K562 (cell line): ENCODE measurements around the gene ALPK1. TPM values are rescaled to one million over a fixed set of nuclear protein-coding genes. Genes with fewer than 3 reads are reported as not detected.

Experiments
- ATAC-seq: fragments of 200-7000 bp; cut with Tn5 transposase; 3 replicates; pipeline ENCODE4 v1.9.1; 2020; ENCODE audit warnings: moderate library complexity
- BruUV-seq: library from RNA; stranded (reverse); fragments of 400-500 nt; replicated peaks from 2 replicates; lab custom pipeline; 2021; lab: Mats Ljungman, UMichigan
- CTCF ChIA-PET: fragments of 300-600 bp; formaldehyde crosslinking; extraction: SDS; loops from one replicate; lab custom pipeline; 2021; ENCODE audit warnings: low intra/inter-chr PET ratio; lab: Yijun Ruan, JAX
- POLR2A ChIA-PET: fragments of 300-600, 350-650 bp; sonication (Branson Sonifier 250); formaldehyde crosslinking; extraction: SDS; loops from one replicate; lab custom pipeline; 2021; ENCODE audit warnings: antibody characterized with exemption, inconsistent platforms; lab: Yijun Ruan, JAX
- DNase-seq, 4 experiments: peaks; one replicate each; pipeline versions ENCODE4 v3.0.0 to v3.0.0-alpha.2; 2011 to 2018; ENCODE audit warnings: low spot score in 3 of 4, mixed read lengths in 3 of 4; ENCODE audit errors: extremely low read depth in 1 of 4
- FAIRE-seq: peaks from 2 replicates; lab custom pipeline; 2011; peaks lifted over from hg19 to GRCh38; lab: Jason Lieb, UNC
- H2AFZ ChIP-seq: 2 replicates; pipeline ENCODE4 v1.6.0; 2011; ENCODE audit warnings: low read depth, low read length, control low read depth, inconsistent platforms
- H3K27ac ChIP-seq: fragments of 200-600 bp; 3 replicates; pipeline ENCODE4 v1.8.0; 2011; ENCODE audit warnings: low read depth, mild to moderate bottlenecking, control low read depth, inconsistent platforms, low read length, moderate library complexity, mixed read lengths; ENCODE audit errors: extremely low read depth
- H3K27me3 ChIP-seq, 2 experiments: fragments of 300-600 bp in 1 of 2; 2 replicates in 1 of 2; 3 replicates in 1 of 2; pipeline versions ENCODE4 v1.6.0 to v1.8.0; 2011; ENCODE audit warnings: inconsistent platforms in 2 of 2, low read length in 2 of 2, mild to moderate bottlenecking in 1 of 2, mixed read lengths in 1 of 2, moderate library complexity in 1 of 2; ENCODE audit not compliant: control insufficient read depth in 2 of 2, insufficient read depth in 2 of 2
- H3K36me3 ChIP-seq: fragments of 300-600 bp; 3 replicates; pipeline ENCODE4 v1.8.0; 2011; ENCODE audit warnings: mild to moderate bottlenecking, low read length, inconsistent platforms; ENCODE audit not compliant: control insufficient read depth, insufficient read depth
- H3K4me1 ChIP-seq, 2 experiments: fragments of 200-600 bp in 1 of 2; replicated peaks in 1 of 2; 2 replicates in 1 of 2; 3 replicates in 1 of 2; pipeline versions ENCODE4 v1.5.1 to v1.8.0; 2011; ENCODE audit warnings: inconsistent platforms in 2 of 2, low read length in 2 of 2, mild to moderate bottlenecking in 1 of 2, mixed read lengths in 1 of 2, moderate library complexity in 1 of 2; ENCODE audit not compliant: control insufficient read depth in 2 of 2, insufficient read depth in 2 of 2
- H3K4me2 ChIP-seq: 2 replicates; pipeline ENCODE4 v1.6.1; 2011; ENCODE audit warnings: low read length, control low read depth, inconsistent platforms, mixed read lengths; ENCODE audit not compliant: insufficient read depth
- H3K4me3 ChIP-seq: fragments of 200-600 bp; sonication (generic), shearing (Covaris generic); 2 replicates; pipeline ENCODE4 v1.5.1; 2016; ENCODE audit warnings: control low read depth, inconsistent platforms
- H3K79me2 ChIP-seq: fragments of 200-600 bp; 3 replicates; pipeline ENCODE4 v1.8.0; 2011; ENCODE audit warnings: low read length, inconsistent platforms; ENCODE audit not compliant: control insufficient read depth, insufficient read depth
- H3K9ac ChIP-seq, 2 experiments: 2 replicates each; pipeline versions ENCODE4 v1.6.0 to v1.6.1; 2011; ENCODE audit warnings: low read depth in 2 of 2, low read length in 2 of 2, control low read depth in 1 of 2, inconsistent platforms in 1 of 2, mild to moderate bottlenecking in 1 of 2, mixed read lengths in 1 of 2; ENCODE audit not compliant: insufficient read depth in 1 of 2
- H3K9me1 ChIP-seq: one replicate; pipeline ENCODE4 v1.6.0; 2011; ENCODE audit warnings: inconsistent platforms, mild to moderate bottlenecking, low read length, moderate library complexity; ENCODE audit not compliant: control insufficient read depth, insufficient read depth
- H3K9me3 ChIP-seq: replicated peaks from 2 replicates; pipeline ENCODE4 v1.5.1; 2011; ENCODE audit warnings: low read depth, low read length, inconsistent platforms; ENCODE audit not compliant: control insufficient read depth, insufficient read depth
- H4K20me1 ChIP-seq: replicated peaks from 2 replicates; pipeline ENCODE4 v1.6.1; 2011; ENCODE audit warnings: low read length, inconsistent platforms, mixed read lengths; ENCODE audit not compliant: control insufficient read depth, insufficient read depth
- CBFA2T2 ChIP-seq: fragments of 450-650 bp; conservative IDR thresholded peaks from 2 replicates; pipeline ENCODE4 v1.6.1; 2017; ENCODE audit warnings: mild to moderate bottlenecking
- CTBP1 ChIP-seq: fragments of 450-650 bp; IDR thresholded peaks from 2 replicates; pipeline ENCODE4 v1.6.1; 2016; ENCODE audit warnings: borderline replicate concordance
- MYC ChIP-seq, 2 experiments: fragments of 250-450 bp in 1 of 2; sonication (Bioruptor Pico) in 1 of 2; IDR thresholded peaks; 2 replicates each; pipeline versions ENCODE4 v1.5.1 to v1.6.1; 2012 to 2021; ENCODE audit warnings: low read depth in 2 of 2, borderline replicate concordance in 1 of 2, improper control_type of control experiment in 1 of 2, low read length in 1 of 2, mild to moderate bottlenecking in 1 of 2, moderate library complexity in 1 of 2
- PHF20 ChIP-seq: fragments of 450-650 bp; IDR thresholded peaks from 2 replicates; pipeline ENCODE4 v1.6.1; 2018; ENCODE audit not compliant: partially characterized antibody
- SMARCE1 ChIP-seq: fragments of 450-650 bp; IDR thresholded peaks from 2 replicates; pipeline ENCODE4 v1.7.1; 2016; ENCODE audit warnings: mild to moderate bottlenecking
- SPI1 ChIP-seq: IDR thresholded peaks from 2 replicates; pipeline ENCODE4 v1.6.1; 2011; ENCODE audit warnings: low read depth, low read length, control low read depth, borderline replicate concordance
- TARDBP ChIP-seq: fragments of 450-650 bp; IDR thresholded peaks from 2 replicates; pipeline ENCODE4 v1.6.1; 2016
- TCF3 ChIP-seq: sonication (generic); formaldehyde crosslinking; IDR thresholded peaks from 2 replicates; pipeline ENCODE4 v1.4.0; 2020; ENCODE audit warnings: mild to moderate bottlenecking, missing genetic modification reagents
- TOE1 ChIP-seq, 2 experiments: fragments of 450-650 bp in 1 of 2; sonication (generic) in 1 of 2; formaldehyde crosslinking in 1 of 2; IDR thresholded peaks; 2 replicates each; pipeline versions ENCODE4 v1.7.1 to v1.8.0; 2016 to 2022; ENCODE audit warnings: borderline replicate concordance in 2 of 2, mild to moderate bottlenecking in 2 of 2, antibody characterized with exemption in 1 of 2, inconsistent platforms in 1 of 2, low read depth in 1 of 2, missing genetic modification reagents in 1 of 2, moderate library complexity in 1 of 2
- ZNF184 ChIP-seq: sonication (generic); formaldehyde crosslinking; IDR thresholded peaks from 2 replicates; pipeline ENCODE4 v1.5.0; 2020; ENCODE audit warnings: missing genetic modification reagents
- ZNF274 ChIP-seq: IDR thresholded peaks from 2 replicates; pipeline ENCODE4 v1.6.1; 2011; ENCODE audit warnings: low read depth, mild to moderate bottlenecking, low read length, moderate library complexity, borderline replicate concordance
- ZNF764 ChIP-seq: fragments of 250-450 bp; sonication (Bioruptor Pico); IDR thresholded peaks from 2 replicates; pipeline ENCODE4 v1.4.0; 2020; ENCODE audit warnings: low read depth, mild to moderate bottlenecking, moderate library complexity
- ZNF766 ChIP-seq: fragments of 200-800 bp; sonication (Bioruptor generic); conservative IDR thresholded peaks from 2 replicates; pipeline ENCODE4 v1.6.1; 2016; ENCODE audit warnings: missing genetic modification characterization, missing compliant biosample characterization
- WGBS: fragments of 100-300 bp; shearing (Covaris generic); methylation state at CpG from one replicate; pipeline ENCODE4 v1.1.6; 2016; ENCODE audit warnings: low coverage, mixed read lengths; ENCODE audit not compliant: insufficient coverage; ENCODE audit errors: missing lambda C conversion rate; 5-methylcytosine and 5-hydroxymethylcytosine counted together
- in situ Hi-C: fragments of 300-500 bp; cut with MboI; formaldehyde crosslinking; loops from 4 replicates; pipeline ENCODE4 v1.15.0; 2018; ENCODE audit warnings: inconsistent platforms, mixed read lengths
- intact Hi-C: fragments of 100-400 bp; cut with micrococcal nuclease; formaldehyde crosslinking; loops from 2 replicates; pipeline ENCODE4 v1.14.2; 2022
- polyA plus RNA-seq, 8 experiments: library from polyadenylated mRNA; depleted of rRNA in 4 of 8; stranded (reverse) in 5 of 8; unstranded in 3 of 8; fragments of >200 nt; fragmentation: Nextera tagmentation in 2 of 8; fragmentation: Illumina TruSeq in 1 of 8; extraction: Ambion mirVana in 2 of 8; extraction: Trizol in 1 of 8; gene quantifications; 2 replicates each; pipeline versions ENCODE4 v1.2.1 to v1.2.3, GENCODE V29; 2011 to 2014; ENCODE audit warnings: inconsistent platforms in 1 of 8, missing spikeins in 1 of 8
- total RNA-seq, 7 experiments: library from RNA; depleted of rRNA in 6 of 7; stranded (reverse); fragments of >200 nt in 6 of 7; fragmentation: Illumina TruSeq in 2 of 7; extraction: Trizol in 2 of 7; gene quantifications; 2 replicates each; pipeline versions ENCODE4 v1.2.1 to v1.2.3, GENCODE V29; 2011 to 2021; ENCODE audit warnings: low replicate concordance in 1 of 7
- TF ChIP-seq, protein P1 (sequence below), 2 experiments: fragments of 450-650 bp in 1 of 2; sonication (generic) in 1 of 2; formaldehyde crosslinking; conservative IDR thresholded peaks; 2 replicates each; pipeline versions ENCODE4 v1.4.0 to v1.8.1; 2020 to 2022; ENCODE audit warnings: mild to moderate bottlenecking in 1 of 2, missing genetic modification reagents in 1 of 2

Gene ALPK1
- total and polyA plus RNA-seq, 9 of the 15 experiments (the other 6 are each of a cell fraction or from before 2014, with no cell fraction given) = 2.3 to 6.9 (median 4.6) TPM

DNA sequence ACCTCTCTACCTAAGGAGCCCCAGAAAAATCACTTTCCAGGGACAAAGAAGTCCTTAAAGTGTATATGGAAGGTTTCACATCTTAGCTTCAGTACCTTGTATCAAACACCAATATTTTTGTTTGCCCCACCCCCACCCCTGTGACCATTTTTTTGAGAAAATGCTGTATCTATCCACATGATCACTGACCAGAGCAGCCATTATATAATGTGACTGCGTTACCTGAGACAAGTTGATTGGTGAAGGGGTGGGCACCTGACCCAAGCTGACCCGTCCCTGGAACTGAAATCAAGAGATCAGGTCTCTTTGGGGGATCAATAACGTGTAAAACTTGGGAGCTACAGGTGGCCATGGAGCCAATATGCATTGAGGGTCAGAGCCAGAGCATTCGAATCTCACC lies 22.2 kb upstream of the ALPK1 start:
- H3K9me3 ChIP-seq = no peaks in the 10 kb centered on the region
- ChIA-PET CTCF (no interaction called here), POLR2A (interaction anchor here (1.0 kb wide), 1 partner anchor 10 kb away, joined by 3 read pairs; no protein-coding TSS in a partner anchor)
- DNase-seq (no peak), ATAC-seq (no peak), FAIRE-seq (no peak)
- intact Hi-C loops (no loop called here), in situ Hi-C loops (no loop called here)
- WGBS = 58% methylated on average over 4 of the region's 4 CpGs
- no peaks in the 10 kb centered on the region for H3K4me1 ChIP-seq
- no peak overlapping the region for H2AFZ ChIP-seq
- H3K27ac ChIP-seq = no peak overlapping the region
- no peak overlapping the region for H3K9ac ChIP-seq
- no peak overlapping the region for H3K4me2 ChIP-seq
- H3K27me3 ChIP-seq = no peaks in the 10 kb centered on the region
- no peaks in the 10 kb centered on the region for H3K79me2 ChIP-seq
- H3K4me3 ChIP-seq = no peak overlapping the region
- BruUV-seq = no TSS peak
- no peaks in the 10 kb centered on the region for H3K9me1 ChIP-seq
- H3K36me3 ChIP-seq = peaks cover 11% of the 10 kb centered on the region; the same call in 2 of the 3 replicates
- H4K20me1 ChIP-seq = peaks cover 4% of the 10 kb centered on the region; the same call in 1 of the 2 replicates
- no peak for TF ChIP-seq SPI1
- TF ChIP-seq CTBP1 = no peak
- TF ChIP-seq PHF20 = no peak
- TF ChIP-seq, protein P1, sequence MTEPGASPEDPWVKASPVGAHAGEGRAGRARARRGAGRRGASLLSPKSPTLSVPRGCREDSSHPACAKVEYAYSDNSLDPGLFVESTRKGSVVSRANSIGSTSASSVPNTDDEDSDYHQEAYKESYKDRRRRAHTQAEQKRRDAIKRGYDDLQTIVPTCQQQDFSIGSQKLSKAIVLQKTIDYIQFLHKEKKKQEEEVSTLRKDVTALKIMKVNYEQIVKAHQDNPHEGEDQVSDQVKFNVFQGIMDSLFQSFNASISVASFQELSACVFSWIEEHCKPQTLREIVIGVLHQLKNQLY (CRISPR knock-in tag; conservative IDR thresholded peaks at IDR 0.05) = no peak
- no peak for TF ChIP-seq MYC (IDR thresholded peaks at IDR 0.05; ENCODE audit: low read depth, low read length)
- no peak for TF ChIP-seq MYC (CRISPR knock-in tag; IDR thresholded peaks at IDR 0.05; ENCODE audit: borderline replicate concordance, low read depth)
- no peak for TF ChIP-seq ZNF274
- TF ChIP-seq ZNF766 (CRISPR knock-in tag) = no peak
- no peak for TF ChIP-seq CBFA2T2
- TF ChIP-seq SMARCE1 = no peak
- TF ChIP-seq TCF3 (CRISPR knock-in tag) = no peak
- no peak for TF ChIP-seq TARDBP
- no peak for TF ChIP-seq ZNF764
- no peak for TF ChIP-seq ZNF184
- no peak for TF ChIP-seq TOE1 (IDR thresholded peaks at IDR 0.05; ENCODE audit: borderline replicate concordance)
- TF ChIP-seq TOE1 (CRISPR knock-in tag; IDR thresholded peaks at IDR 0.05; ENCODE audit: borderline replicate concordance, low read depth) = no peak
